HepG2 (cell line): ENCODE data around the gene CCNYL1. TPM values are rescaled to one million over a fixed set of nuclear protein-coding genes. Genes with fewer than 3 reads are reported as not detected.

Experiments used
- ARNT2 ChIP-seq: sonication (generic); formaldehyde crosslinking; IDR thresholded peaks from 2 replicates; pipeline ENCODE4 v1.8.0; 2022; ENCODE audit warnings: mild to moderate bottlenecking, low read depth, missing genetic modification reagents, moderate library complexity
- CSRNP1 ChIP-seq: sonication (generic); formaldehyde crosslinking; IDR thresholded peaks from 2 replicates; pipeline ENCODE4 v1.8.1; 2023; ENCODE audit warnings: mild to moderate bottlenecking, missing genetic modification reagents
- DR1 ChIP-seq: sonication (generic); formaldehyde crosslinking; IDR thresholded peaks from 2 replicates; pipeline ENCODE4 v1.8.0; 2021; ENCODE audit warnings: mild to moderate bottlenecking, missing genetic modification reagents, inconsistent platforms
- ELK4 ChIP-seq: sonication (generic); formaldehyde crosslinking; IDR thresholded peaks from 2 replicates; pipeline ENCODE4 v1.9.0; 2021; ENCODE audit warnings: missing genetic modification reagents, borderline replicate concordance
- GZF1 ChIP-seq: sonication (generic); formaldehyde crosslinking; IDR thresholded peaks from 2 replicates; pipeline ENCODE4 v1.5.1; 2020; ENCODE audit warnings: mild to moderate bottlenecking, missing genetic modification reagents
- HOXA9 ChIP-seq: sonication (generic); formaldehyde crosslinking; IDR thresholded peaks from 2 replicates; pipeline ENCODE4 v1.8.1; 2022; ENCODE audit warnings: missing genetic modification reagents, mild to moderate bottlenecking, moderate library complexity, borderline replicate concordance
- MBNL3 ChIP-seq: fragments of 250-450 bp; sonication (Bioruptor Pico); conservative IDR thresholded peaks from 2 replicates; pipeline ENCODE4 v1.8.0; 2022; ENCODE audit warnings: mild to moderate bottlenecking, inconsistent platforms
- MLLT10 ChIP-seq: sonication (generic); formaldehyde crosslinking; IDR thresholded peaks from 2 replicates; pipeline ENCODE4 v1.4.0; 2020; ENCODE audit warnings: missing genetic modification reagents
- POLR2G ChIP-seq: fragments of 200-400 bp; formaldehyde crosslinking; IDR thresholded peaks from 2 replicates; pipeline ENCODE4 v1.6.1; 2018; ENCODE audit warnings: mild to moderate bottlenecking, low read depth, low read length, moderate library complexity
- RFX1 ChIP-seq: fragments of 450-650 bp; IDR thresholded peaks from 2 replicates; pipeline ENCODE4 v1.6.1; 2017
- SMAD3 ChIP-seq: sonication (generic); formaldehyde crosslinking; IDR thresholded peaks from 2 replicates; pipeline ENCODE4 v1.4.0; 2020; ENCODE audit warnings: missing genetic modification reagents
- SRF ChIP-seq: IDR thresholded peaks from 2 replicates; pipeline ENCODE4 v1.6.1; 2011; ENCODE audit warnings: mild to moderate bottlenecking, low read depth, low read length, moderate library complexity
- ZBTB10 ChIP-seq: sonication (generic); formaldehyde crosslinking; IDR thresholded peaks from 2 replicates; pipeline ENCODE4 v1.4.0; 2020; ENCODE audit warnings: missing genetic modification reagents, borderline replicate concordance
- ZFP36 ChIP-seq: fragments of 150-350 bp; IDR thresholded peaks from 2 replicates; pipeline ENCODE4 v1.6.1; 2018; ENCODE audit warnings: borderline replicate concordance, low read length, low read depth; ENCODE audit not compliant: partially characterized antibody
- ZNF253 ChIP-seq: sonication (generic); formaldehyde crosslinking; IDR thresholded peaks from 2 replicates; pipeline ENCODE4 v1.8.0; 2022; ENCODE audit warnings: mild to moderate bottlenecking, missing genetic modification reagents, borderline replicate concordance
- ZNF337 ChIP-seq: sonication (generic); formaldehyde crosslinking; IDR thresholded peaks from 2 replicates; pipeline ENCODE4 v1.5.1; 2020; ENCODE audit warnings: missing genetic modification reagents, low read depth, mild to moderate bottlenecking, borderline replicate concordance
- ZNF367 ChIP-seq: sonication (generic); formaldehyde crosslinking; IDR thresholded peaks from 2 replicates; pipeline ENCODE4 v1.4.0; 2020; ENCODE audit warnings: missing genetic modification reagents, borderline replicate concordance
- ZNF44 ChIP-seq: sonication (generic); formaldehyde crosslinking; IDR thresholded peaks from 2 replicates; pipeline ENCODE4 v1.5.1; 2020; ENCODE audit warnings: mild to moderate bottlenecking, missing genetic modification reagents
- ZNF703 ChIP-seq: sonication (generic); formaldehyde crosslinking; IDR thresholded peaks from 2 replicates; pipeline ENCODE4 v1.5.1; 2020; ENCODE audit warnings: missing genetic modification reagents, mild to moderate bottlenecking, moderate library complexity, borderline replicate concordance
- ZNF709 ChIP-seq: sonication (generic); formaldehyde crosslinking; IDR thresholded peaks from 2 replicates; pipeline ENCODE4 v1.5.0; 2020; ENCODE audit warnings: mild to moderate bottlenecking, missing genetic modification reagents
- polyA plus RNA-seq, 8 experiments: library from polyadenylated mRNA; depleted of rRNA in 3 of 8; stranded (reverse) in 7 of 8; unstranded in 1 of 8; fragments of >200 nt; fragmentation: Illumina TruSeq in 4 of 8; extraction: Trizol in 4 of 8; gene quantifications; 2 replicates each; pipeline versions ENCODE4 v1.2.1 to v1.2.3, GENCODE V29; 2011 to 2016; ENCODE audit warnings: low read depth in 4 of 8, missing spikeins in 1 of 8, mixed read lengths in 1 of 8; ENCODE audit not compliant: insufficient read depth in 1 of 8
- total RNA-seq, 5 experiments: library from RNA; depleted of rRNA; stranded (reverse); fragments of >200 nt; fragmentation: Illumina TruSeq; extraction: Trizol; gene quantifications; 2 replicates each; pipeline ENCODE4 v1.2.3, GENCODE V29; 2016; ENCODE audit warnings: low read depth in 1 of 5

CCNYL1 gene
- total and polyA plus RNA-seq, 2 of the 13 experiments (the other 11 are each of a cell fraction or from before 2014, with no cell fraction given) = 12.5 to 16.2 TPM

- TF ChIP-seq HOXA9 (CRISPR knock-in tag) = no peak
- TF ChIP-seq CSRNP1 = no peak
- no peak for TF ChIP-seq MLLT10 (CRISPR knock-in tag)
- TF ChIP-seq MBNL3 (CRISPR knock-in tag) = no peak
- no peak for TF ChIP-seq ZNF337
- TF ChIP-seq RFX1 = no peak
- no peak for TF ChIP-seq ZNF703 (CRISPR knock-in tag)
- TF ChIP-seq ZNF44 (CRISPR knock-in tag) = peak; percentile 71; the same call in 1 of the 2 replicates
- no peak for TF ChIP-seq ELK4 (CRISPR knock-in tag)
- TF ChIP-seq ZNF367 (CRISPR knock-in tag) = no peak
- no peak for TF ChIP-seq SRF
- peak; percentile 53; the same call in 1 of the 2 replicates for TF ChIP-seq ZNF253 (CRISPR knock-in tag)
- TF ChIP-seq DR1 (CRISPR knock-in tag) = no peak
- no peak for TF ChIP-seq SMAD3 (CRISPR knock-in tag)
- TF ChIP-seq POLR2G = no peak
- TF ChIP-seq ZFP36 = no peak
- TF ChIP-seq ZBTB10 = no peak
- TF ChIP-seq ZNF709 = no peak
- TF ChIP-seq ARNT2 (CRISPR knock-in tag) = peak; percentile 14; the same call in 1 of the 2 replicates
- no peak for TF ChIP-seq GZF1 (CRISPR knock-in tag)
Observed at GRCh38 chr2:207711750-207712530, 500 bp downstream of the CCNYL1 start (continued).
